ENCODE data around the gene DARS1. TPM values are rescaled to one million over a fixed set of nuclear protein-coding genes. Genes with fewer than 3 reads are reported as not detected.

The DARS1 gene
- total and polyA plus RNA-seq, 2 of the 13 experiments (the other 11 are each of a cell fraction or from before 2014, with no cell fraction given) = 149 to 230 TPM

DNA sequence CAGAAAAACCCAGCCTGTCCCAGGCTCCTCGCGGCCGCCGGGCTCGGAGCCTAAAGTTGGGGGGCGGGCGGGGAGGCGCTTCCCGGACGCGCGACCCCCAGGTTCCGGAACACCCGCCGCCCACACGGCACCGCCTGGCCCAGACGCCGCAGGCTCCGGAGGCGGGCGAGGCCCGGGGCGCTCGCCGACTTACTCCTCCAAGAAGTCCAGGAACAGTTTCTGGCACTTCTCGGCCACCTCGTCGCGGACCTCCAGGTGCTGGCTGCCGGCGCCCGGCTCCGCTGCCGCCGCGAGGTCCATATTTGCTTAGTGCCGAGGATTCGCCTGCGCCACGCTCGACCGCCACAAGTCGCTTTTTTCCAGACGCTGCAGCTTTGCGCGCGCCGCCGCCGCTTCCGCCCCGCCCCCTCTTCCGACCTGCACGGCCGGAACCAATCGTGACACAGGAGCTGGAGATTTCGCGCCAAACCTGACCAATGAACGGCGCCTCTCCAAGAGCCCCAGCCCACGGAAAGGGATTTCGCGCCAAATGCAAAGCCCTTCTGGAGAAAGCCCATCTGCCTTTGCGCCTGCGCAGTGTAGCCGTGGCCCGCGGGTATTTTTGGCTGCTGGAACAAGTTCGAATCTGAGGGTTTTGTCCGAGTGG, 109.2 kb downstream of the DARS1 start, which contains the start of gene MCM6 (continued):
- TF ChIP-seq SIX4 (CRISPR knock-in tag; IDR thresholded peaks at IDR 0.05) = no peak
- TF ChIP-seq SP140L (CRISPR knock-in tag; IDR thresholded peaks at IDR 0.05; ENCODE audit: borderline replicate concordance) = 0 out of 2 replicates have a peak, but pooled peaks have one; percentile 35
- no peak for TF ChIP-seq GABPA (IDR thresholded peaks at IDR 0.05; ENCODE audit: low read depth, low read length)
- TF ChIP-seq GABPA (CRISPR knock-in tag; IDR thresholded peaks at IDR 0.05; ENCODE audit: low read depth) = no peak
- TF ChIP-seq ZNF281 (CRISPR knock-in tag; IDR thresholded peaks at IDR 0.05; ENCODE audit: borderline replicate concordance) = no peak
- peak; percentile 88; the same call in 1 of the 2 replicates for TF ChIP-seq KLF15 (CRISPR knock-in tag; IDR thresholded peaks at IDR 0.05; ENCODE audit: borderline replicate concordance)
- peak; percentile 37; the same call in 1 of the 2 replicates for TF ChIP-seq TAF1 (CRISPR knock-in tag; IDR thresholded peaks at IDR 0.05)
- TF ChIP-seq NAIF1 (CRISPR knock-in tag; IDR thresholded peaks at IDR 0.05; ENCODE audit: borderline replicate concordance) = 0 out of 2 replicates have a peak, but pooled peaks have one; percentile 18
- no peak; the same call in 1 of the 2 replicates for TF ChIP-seq JUN (CRISPR knock-in tag; IDR thresholded peaks at IDR 0.05)
- no peak for TF ChIP-seq LRRFIP1 (CRISPR knock-in tag; conservative IDR thresholded peaks at IDR 0.05)
- TF ChIP-seq MAX (IDR thresholded peaks at IDR 0.05) = peak; percentile 86
- no peak for TF ChIP-seq ZNF282 (IDR thresholded peaks at IDR 0.05; ENCODE audit: partially characterized antibody)
- 0 out of 2 replicates have a peak, but pooled peaks have one; percentile 74 for TF ChIP-seq ZNF354B (CRISPR knock-in tag; IDR thresholded peaks at IDR 0.05)
- TF ChIP-seq, protein P1, sequence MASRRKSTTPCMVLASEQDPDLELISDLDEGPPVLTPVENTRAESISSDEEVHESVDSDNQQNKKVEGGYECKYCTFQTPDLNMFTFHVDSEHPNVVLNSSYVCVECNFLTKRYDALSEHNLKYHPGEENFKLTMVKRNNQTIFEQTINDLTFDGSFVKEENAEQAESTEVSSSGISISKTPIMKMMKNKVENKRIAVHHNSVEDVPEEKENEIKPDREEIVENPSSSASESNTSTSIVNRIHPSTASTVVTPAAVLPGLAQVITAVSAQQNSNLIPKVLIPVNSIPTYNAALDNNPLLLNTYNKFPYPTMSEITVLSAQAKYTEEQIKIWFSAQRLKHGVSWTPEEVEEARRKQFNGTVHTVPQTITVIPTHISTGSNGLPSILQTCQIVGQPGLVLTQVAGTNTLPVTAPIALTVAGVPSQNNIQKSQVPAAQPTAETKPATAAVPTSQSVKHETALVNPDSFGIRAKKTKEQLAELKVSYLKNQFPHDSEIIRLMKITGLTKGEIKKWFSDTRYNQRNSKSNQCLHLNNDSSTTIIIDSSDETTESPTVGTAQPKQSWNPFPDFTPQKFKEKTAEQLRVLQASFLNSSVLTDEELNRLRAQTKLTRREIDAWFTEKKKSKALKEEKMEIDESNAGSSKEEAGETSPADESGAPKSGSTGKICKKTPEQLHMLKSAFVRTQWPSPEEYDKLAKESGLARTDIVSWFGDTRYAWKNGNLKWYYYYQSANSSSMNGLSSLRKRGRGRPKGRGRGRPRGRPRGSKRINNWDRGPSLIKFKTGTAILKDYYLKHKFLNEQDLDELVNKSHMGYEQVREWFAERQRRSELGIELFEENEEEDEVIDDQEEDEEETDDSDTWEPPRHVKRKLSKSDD (CRISPR knock-in tag; IDR thresholded peaks at IDR 0.05; ENCODE audit: low read depth) = no peak
- TF ChIP-seq ZNF891 (CRISPR knock-in tag; IDR thresholded peaks at IDR 0.05) = peak; percentile 66
- TF ChIP-seq ZNF256 (CRISPR knock-in tag; conservative IDR thresholded peaks at IDR 0.05) = peak; percentile 87; the same call in 1 of the 2 replicates
- TF ChIP-seq MTF2 (CRISPR knock-in tag; IDR thresholded peaks at IDR 0.05; ENCODE audit: borderline replicate concordance) = no peak
- peak; percentile 89 for TF ChIP-seq SNAPC2 (CRISPR knock-in tag; IDR thresholded peaks at IDR 0.05)
- TF ChIP-seq MYNN (CRISPR knock-in tag; IDR thresholded peaks at IDR 0.05; ENCODE audit: low read depth) = no peak
- TF ChIP-seq IKZF1 (IDR thresholded peaks at IDR 0.05) = no peak
- no peak for TF ChIP-seq ZNF7 (CRISPR knock-in tag; IDR thresholded peaks at IDR 0.05)
- TF ChIP-seq SRSF4 (IDR thresholded peaks at IDR 0.05; ENCODE audit: low read depth, low read length, poor library complexity, severe bottlenecking) = no peak
- no peak for TF ChIP-seq ZNF614 (CRISPR knock-in tag; IDR thresholded peaks at IDR 0.05; ENCODE audit: borderline replicate concordance)
